Retina (tissue), 1 donor: ENCODE data around the gene ADNP2.
"Not testable (repeated sequence)": the region's sequence is repeated elsewhere in the genome, so short reads cannot be mapped to it uniquely, and the experiment has no call there.

ENCODE experiments used
- DNase-seq: peaks from one replicate; pipeline ENCODE4 v3.0.0-alpha.2; 2016

ADNP2 gene

GRCh38 chr18:80145196-80145804 is 36.2 kb downstream of the ADNP2 start:
- DNase-seq, result no peak

- no peak for DNase-seq
Measured at GRCh38 chr18:80147037-80147417, 38.0 kb downstream of the ADNP2 start.

GRCh38 chr18:80147418-80148325 is 38.6 kb downstream of the ADNP2 start:
- DNase-seq, result peak; percentile 92

GRCh38 chr18:80148326-80149199 is 39.5 kb downstream of the ADNP2 start:
- DNase-seq, result no peak

- no peak for DNase-seq
Measured at GRCh38 chr18:80149667-80150066, 40.6 kb downstream of the ADNP2 start.

- no peak for DNase-seq
Measured at GRCh38 chr18:80154293-80154692, 45.2 kb downstream of the ADNP2 start.

GRCh38 chr18:80157708-80158343 is 48.8 kb downstream of the ADNP2 start:
- peak; percentile 64 for DNase-seq

- DNase-seq, result no peak
Measured at GRCh38 chr18:80158365-80158764, 49.3 kb downstream of the ADNP2 start.

- peak; percentile 79 for DNase-seq
Measured at GRCh38 chr18:80159713-80160636, 50.9 kb downstream of the ADNP2 start.

- no peak for DNase-seq
Measured at GRCh38 chr18:80161781-80162417, 52.8 kb downstream of the ADNP2 start.

GRCh38 chr18:80163183-80163582 is 54.1 kb downstream of the ADNP2 start:
- no peak for DNase-seq

- DNase-seq, result not testable (repeated sequence)
Measured at GRCh38 chr18:80164727-80165355, 55.8 kb downstream of the ADNP2 start.

- no peak for DNase-seq
Measured at GRCh38 chr18:80166240-80166639, 57.2 kb downstream of the ADNP2 start.

GRCh38 chr18:80166725-80167124 is 57.7 kb downstream of the ADNP2 start:
- no peak for DNase-seq

GRCh38 chr18:80167331-80167730 is 58.3 kb downstream of the ADNP2 start:
- DNase-seq, result no peak

GRCh38 chr18:80167931-80168330 is 58.9 kb downstream of the ADNP2 start:
- no peak for DNase-seq

GRCh38 chr18:80168346-80168745 is 59.3 kb downstream of the ADNP2 start:
- no peak for DNase-seq

GRCh38 chr18:80168982-80169381 is 59.9 kb downstream of the ADNP2 start:
- no peak for DNase-seq

- peak; percentile 46 for DNase-seq
Measured at GRCh38 chr18:80169607-80170006, 60.5 kb downstream of the ADNP2 start.

- DNase-seq, result no peak
Measured at GRCh38 chr18:80170395-80171053, 61.5 kb downstream of the ADNP2 start.
